GM08714 (cell line): ENCODE measurements around the gene CETN3.
"Not testable (repeated sequence)": the region's sequence is repeated elsewhere in the genome, so short reads cannot be mapped to it uniquely, and the experiment has no call there.

Source experiments
- H3K4me3 ChIP-seq: fragments of 200-500 bp; sonication (Bioruptor generic); 2 replicates; pipeline ENCODE4 v1.5.1; 2014; ENCODE audit warnings: mild to moderate bottlenecking, low read length, inconsistent platforms
- ZNF274 ChIP-seq: IDR thresholded peaks from 2 replicates; pipeline ENCODE4 v1.6.1; 2012; ENCODE audit warnings: mild to moderate bottlenecking, low read depth, low read length

Gene CETN3

DNA sequence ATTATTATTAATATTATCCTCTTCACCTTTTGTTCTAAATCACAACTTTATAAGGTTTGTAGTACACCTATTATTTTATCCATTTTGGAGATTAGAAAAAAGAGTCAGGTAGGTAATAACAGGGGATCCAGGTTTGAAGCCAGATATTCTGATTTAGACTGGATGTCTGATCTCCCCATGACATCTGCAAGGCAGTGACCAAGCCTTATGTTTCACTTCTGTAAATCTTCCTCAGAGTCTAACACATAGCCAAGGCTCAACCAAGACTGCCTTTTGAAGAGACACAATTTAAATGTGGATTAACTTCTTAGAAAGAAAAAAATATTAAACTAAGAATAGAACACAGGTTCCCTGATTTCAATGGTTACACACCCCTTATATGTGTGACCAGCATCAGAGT, 44.2 kb downstream of the CETN3 start:
- TF ChIP-seq ZNF274: no peak
- H3K4me3 ChIP-seq: no peak overlapping the region

DNA sequence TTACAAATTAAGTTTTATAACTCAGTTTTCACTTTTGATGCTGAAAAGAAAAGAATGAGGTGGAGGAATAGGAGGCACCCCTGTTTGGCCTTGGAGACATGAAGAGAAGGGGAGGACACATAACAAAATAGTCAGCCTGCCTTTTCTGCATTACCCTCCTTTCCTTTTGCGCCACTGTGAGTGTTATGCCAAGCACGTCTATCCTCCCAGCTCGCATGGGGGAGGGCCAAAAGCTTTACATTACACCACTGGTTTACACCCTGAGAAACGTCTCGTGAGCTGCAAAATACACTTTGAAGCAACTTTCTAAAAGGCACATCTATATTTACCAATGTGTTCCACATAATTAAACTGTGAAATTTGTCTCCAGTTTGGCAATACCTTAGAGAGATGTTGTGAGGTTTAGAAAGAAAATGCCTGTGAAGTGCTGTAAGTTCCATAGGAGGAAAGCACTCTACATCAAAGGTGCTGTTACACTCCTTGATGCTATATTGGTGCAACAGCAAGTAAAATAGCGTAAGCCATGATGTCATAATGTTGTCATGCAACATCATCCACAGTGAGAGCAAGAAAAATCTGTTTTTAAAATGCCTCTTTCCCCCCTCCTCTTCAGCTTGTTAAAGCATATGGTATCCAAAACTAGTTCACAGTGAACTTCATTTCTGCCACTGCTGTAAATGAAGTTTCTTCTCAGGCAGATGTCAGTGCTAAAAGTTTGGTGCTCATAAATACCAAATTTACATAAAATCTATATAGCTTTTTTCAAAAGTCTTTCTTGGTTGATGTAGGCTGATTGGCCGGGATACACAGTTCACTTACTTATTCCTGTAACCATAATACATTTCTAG, 50.3 kb downstream of the CETN3 start:
- no peak for TF ChIP-seq ZNF274
- no peak overlapping the region for H3K4me3 ChIP-seq

DNA sequence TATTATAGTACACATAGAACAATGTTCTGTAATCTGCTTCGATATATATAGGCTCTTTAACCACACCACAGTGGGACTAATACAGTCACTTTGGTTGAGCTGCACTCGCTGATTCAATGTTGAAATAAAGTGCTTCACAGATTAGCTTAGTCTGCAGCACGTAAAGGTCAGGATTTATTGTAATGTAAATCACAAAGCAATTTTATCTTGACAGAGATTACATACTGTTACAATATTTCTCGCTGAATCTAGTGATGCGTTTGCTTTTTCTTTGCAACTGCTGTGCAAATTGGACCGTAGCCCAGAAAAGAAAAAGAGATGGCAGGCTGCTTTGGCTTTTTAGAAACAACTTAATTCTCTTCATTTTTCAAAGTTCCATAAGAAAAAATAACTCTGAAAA, 52.9 kb downstream of the CETN3 start:
- no peak overlapping the region for H3K4me3 ChIP-seq
- no peak for TF ChIP-seq ZNF274

DNA sequence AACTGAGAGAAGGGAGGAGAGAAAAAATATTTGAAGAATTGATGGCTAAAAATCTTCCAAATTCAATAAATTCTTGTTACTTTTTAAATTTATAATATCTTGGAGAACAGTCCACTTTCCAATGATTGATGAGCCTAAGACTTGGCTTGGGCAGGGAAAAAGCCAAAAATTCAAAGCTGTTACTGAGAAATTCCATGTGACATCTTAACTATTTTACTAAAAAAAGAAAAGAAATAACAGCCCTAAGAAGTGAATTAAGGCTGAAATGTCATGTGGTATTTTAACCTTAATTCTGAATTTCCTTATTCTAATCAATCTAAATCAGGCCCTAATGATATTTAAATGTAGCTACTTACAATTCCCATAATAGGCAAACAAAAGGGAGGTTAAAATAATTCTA, 53.4 kb downstream of the CETN3 start:
- TF ChIP-seq ZNF274: no peak
- H3K4me3 ChIP-seq: no peak overlapping the region

DNA sequence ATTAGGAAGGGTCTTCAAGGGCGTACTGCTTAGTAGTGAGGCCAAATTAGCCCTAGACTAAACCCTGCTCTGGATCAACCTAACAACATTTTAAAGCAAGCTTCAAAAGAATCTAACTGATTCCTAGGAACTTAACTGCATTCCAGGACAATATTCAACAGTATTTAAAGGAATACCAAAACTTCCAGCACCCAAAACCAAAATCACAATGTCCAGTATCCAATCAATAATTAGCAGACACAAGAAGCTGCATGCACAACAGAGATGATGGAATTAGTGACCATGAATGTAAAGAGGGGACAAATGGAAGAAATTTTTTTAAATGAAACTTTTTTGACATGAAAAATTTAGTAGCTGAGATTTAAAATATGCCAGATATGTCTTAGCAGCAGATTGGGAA, 53.9 kb downstream of the CETN3 start:
- TF ChIP-seq ZNF274: no peak

DNA sequence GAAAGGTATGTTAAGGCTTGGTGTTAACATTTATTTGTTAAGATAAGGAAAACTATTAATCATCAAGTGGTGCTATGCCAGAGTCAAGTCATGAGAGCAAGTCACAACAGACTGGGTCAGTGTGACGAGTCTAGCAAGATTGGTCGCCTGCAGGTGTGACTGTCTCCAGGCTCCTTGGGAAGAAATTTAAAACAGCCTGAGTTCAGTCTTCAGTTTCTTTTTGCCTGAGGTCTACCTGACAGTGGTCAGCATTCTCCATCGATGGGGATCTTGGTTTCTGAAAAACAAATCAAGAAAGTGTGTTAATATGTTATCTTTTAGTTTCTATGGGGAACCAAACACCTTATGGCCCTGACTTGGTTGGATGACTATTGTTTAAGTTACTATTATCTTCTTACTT, 56.3 kb downstream of the CETN3 start:
- H3K4me3 ChIP-seq: no peak overlapping the region; the same call in 1 of the 2 replicates
- no peak for TF ChIP-seq ZNF274

More for the DNA sequence above, 53.9 kb downstream of the CETN3 start:
- H3K4me3 ChIP-seq: no peak overlapping the region

DNA sequence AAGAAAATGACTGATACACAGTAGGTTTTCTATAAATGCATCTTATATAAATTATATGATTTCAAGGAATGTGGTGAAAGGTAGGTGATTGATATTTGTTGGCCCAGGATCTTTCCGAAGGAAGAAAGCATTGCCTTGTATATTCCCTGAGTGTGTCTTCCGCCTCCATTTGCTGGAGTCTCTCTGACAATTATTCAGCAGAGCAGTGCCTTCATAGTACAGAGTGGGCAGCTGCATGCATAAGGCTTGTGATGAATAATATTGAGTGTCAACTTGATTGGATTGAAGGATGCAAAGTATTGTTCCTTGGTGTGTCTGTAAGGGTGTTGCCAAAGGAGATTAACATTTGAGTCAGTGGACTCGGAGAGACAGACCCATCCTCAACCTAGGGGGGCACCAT, 58.5 kb downstream of the CETN3 start:
- no peak for TF ChIP-seq ZNF274

DNA sequence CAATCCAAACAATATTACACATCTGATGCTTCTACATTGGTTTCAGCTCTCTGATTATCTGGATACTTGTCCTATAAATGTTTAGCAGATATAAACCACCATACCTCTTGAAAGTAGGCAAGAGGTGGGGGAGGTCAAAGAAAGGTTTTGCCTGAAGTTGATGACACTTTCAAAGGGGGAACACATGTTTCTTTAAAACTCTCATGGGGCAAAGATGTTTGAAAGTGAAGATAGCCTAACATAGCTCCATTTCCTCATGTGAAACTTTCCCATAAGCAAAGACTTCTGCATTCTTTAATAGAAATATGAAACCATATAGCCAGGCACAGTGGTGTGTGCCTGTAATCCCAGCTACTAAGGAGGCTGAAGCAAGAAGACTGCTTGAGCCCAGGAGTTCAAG, 62.1 kb downstream of the CETN3 start:
- H3K4me3 ChIP-seq: no peak overlapping the region

More for the DNA sequence above, 58.5 kb downstream of the CETN3 start:
- no peak overlapping the region for H3K4me3 ChIP-seq

DNA sequence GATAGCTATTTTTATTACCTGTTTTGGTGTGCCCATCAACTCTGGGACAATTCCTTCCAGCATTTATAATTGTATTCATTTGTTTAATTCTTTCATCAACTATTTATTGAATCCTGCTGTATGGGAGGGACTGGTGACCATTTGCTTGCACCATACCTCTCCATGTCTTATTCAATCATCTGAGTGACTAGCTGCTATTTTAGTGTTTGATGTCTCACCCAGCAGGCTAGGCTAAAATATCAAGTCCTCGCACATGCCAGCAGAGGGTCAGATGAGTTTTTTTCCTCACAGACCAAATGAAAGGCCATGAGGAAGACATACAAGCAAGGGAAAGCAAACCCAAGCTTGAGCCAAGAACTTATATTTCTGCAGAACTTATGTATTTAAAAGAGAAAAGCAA, 63.9 kb downstream of the CETN3 start:
- no peak overlapping the region for H3K4me3 ChIP-seq
- no peak for TF ChIP-seq ZNF274

More for the DNA sequence above, 62.1 kb downstream of the CETN3 start:
- TF ChIP-seq ZNF274: no peak

DNA sequence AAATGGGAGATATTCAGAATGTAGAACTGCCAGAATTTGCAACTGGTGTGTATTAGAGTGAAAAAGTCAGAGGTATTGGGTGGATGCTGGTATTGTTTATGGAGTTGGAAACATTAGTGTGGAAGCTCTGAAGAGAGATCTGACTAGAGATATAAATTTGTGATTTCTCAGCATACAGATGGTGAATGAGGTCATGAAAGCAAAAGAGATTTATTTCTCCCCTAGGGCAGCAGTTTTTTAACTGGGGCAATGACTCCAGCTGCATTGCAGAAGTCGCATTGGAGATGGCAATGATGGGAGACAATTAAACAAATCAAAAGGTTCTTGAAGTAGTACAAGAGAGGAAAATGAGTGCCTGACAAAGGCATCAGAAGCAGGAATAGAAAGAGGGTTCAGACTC, 64.9 kb downstream of the CETN3 start:
- TF ChIP-seq ZNF274: no peak
- no peak overlapping the region for H3K4me3 ChIP-seq

DNA sequence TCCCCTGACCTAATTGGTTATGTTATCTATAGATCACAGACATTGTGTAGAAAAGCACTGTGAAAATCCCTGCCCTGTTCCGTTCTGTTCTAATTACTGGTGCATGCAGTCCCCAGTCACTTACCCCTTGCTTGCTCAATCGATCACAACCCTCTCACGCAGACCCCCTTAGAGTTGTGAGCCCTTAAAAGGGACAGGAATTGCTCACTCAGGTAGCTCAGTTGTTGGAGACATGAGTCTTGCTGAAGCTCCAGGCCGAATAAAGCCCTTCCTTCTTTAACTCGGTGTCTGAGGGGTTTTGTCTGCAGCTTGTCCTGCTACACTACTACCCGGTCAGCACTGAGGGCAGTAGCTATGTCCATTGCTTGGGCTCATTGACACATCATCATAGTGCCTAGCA, 65.8 kb downstream of the CETN3 start:
- not testable (repeated sequence) for H3K4me3 ChIP-seq

DNA sequence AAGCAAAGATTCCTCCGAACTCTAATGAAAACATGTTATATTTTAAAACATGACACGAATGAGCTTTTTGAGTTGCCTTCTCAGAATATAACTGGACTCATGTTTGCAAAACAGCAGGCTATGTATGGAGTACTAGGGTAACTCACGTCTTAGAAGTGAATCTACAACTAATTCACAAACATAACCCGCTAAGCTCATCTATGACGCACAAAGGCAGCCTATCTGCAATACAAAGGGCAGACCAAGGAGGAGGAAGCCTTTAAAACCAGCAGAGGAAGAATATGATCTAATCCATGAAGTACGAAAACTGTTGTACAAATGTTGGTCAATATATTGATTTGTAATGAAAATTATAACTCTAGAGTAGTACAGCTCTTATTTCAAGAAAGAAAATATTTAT, 67.0 kb downstream of the CETN3 start:
- no peak for TF ChIP-seq ZNF274
- H3K4me3 ChIP-seq: no peak overlapping the region
